Liver (tissue), 9 donors: Measurements from ENCODE around the gene ORAI3. TPM values are rescaled to one million over a fixed set of nuclear protein-coding genes. Genes with fewer than 3 reads are reported as not detected.

Experiments
- DNase-seq: peaks from one replicate; pipeline ENCODE4 v3.0.0-alpha.2; 2017; ENCODE audit warnings: low spot score
- H3K27ac ChIP-seq, 2 donors: one replicate each; pipeline ENCODE4 v1.7.0; 2013; ENCODE audit warnings: inconsistent platforms in 2 of 2, low read length in 2 of 2, control low read depth in 1 of 2, low read depth in 1 of 2, mild to moderate bottlenecking in 1 of 2
- H3K27me3 ChIP-seq, 4 donors: one replicate each; pipeline versions ENCODE4 v1.6.1 to v1.7.0; 2013; ENCODE audit warnings: low read length in 3 of 4, inconsistent platforms in 1 of 4, mild to moderate bottlenecking in 1 of 4, moderate library complexity in 1 of 4; ENCODE audit not compliant: control insufficient read depth in 4 of 4, insufficient read depth in 4 of 4
- H3K36me3 ChIP-seq, 4 donors: one replicate each; pipeline versions ENCODE4 v1.6.1 to v1.7.0; 2013; ENCODE audit warnings: low read length in 3 of 4, mild to moderate bottlenecking in 3 of 4, low read depth in 1 of 4, moderate library complexity in 1 of 4; ENCODE audit not compliant: control insufficient read depth in 4 of 4, insufficient read depth in 3 of 4
- H3K4me1 ChIP-seq, 4 donors: one replicate each; pipeline versions ENCODE4 v1.6.1 to v1.7.0; 2013; ENCODE audit warnings: low read length in 3 of 4, mild to moderate bottlenecking in 3 of 4, moderate library complexity in 1 of 4; ENCODE audit not compliant: control insufficient read depth in 4 of 4, insufficient read depth in 4 of 4
- H3K4me3 ChIP-seq, 3 donors: one replicate each; pipeline versions ENCODE4 v1.6.1 to v1.7.0; 2013; ENCODE audit warnings: low read length in 3 of 3, control low read depth in 1 of 3, low read depth in 1 of 3, mild to moderate bottlenecking in 1 of 3
- H3K9ac ChIP-seq, 2 donors: one replicate each; pipeline ENCODE4 v1.7.0; 2013; ENCODE audit warnings: low read length in 2 of 2, mild to moderate bottlenecking in 2 of 2, moderate library complexity in 2 of 2, control low read depth in 1 of 2, low read depth in 1 of 2
- H3K9me3 ChIP-seq, 4 donors: one replicate each; pipeline versions ENCODE4 v1.6.1 to v1.7.0; 2013; ENCODE audit warnings: low read length in 3 of 4; ENCODE audit not compliant: control insufficient read depth in 4 of 4
- EGR1 ChIP-seq, 2 donors: IDR thresholded peaks; 2 replicates each; pipeline ENCODE4 v1.6.1; 2016 to 2018; ENCODE audit warnings: antibody characterized with exemption in 2 of 2, low read depth in 2 of 2
- FOXA1 ChIP-seq: IDR thresholded peaks from 2 replicates; pipeline ENCODE4 v1.6.1; 2016; ENCODE audit warnings: antibody characterized with exemption
- FOXA2 ChIP-seq: IDR thresholded peaks from 2 replicates; pipeline ENCODE4 v1.6.1; 2016; ENCODE audit warnings: antibody characterized with exemption
- GABPA ChIP-seq, 2 donors: IDR thresholded peaks in 1 of 2; conservative IDR thresholded peaks in 1 of 2; 2 replicates each; pipeline ENCODE4 v1.6.1; 2016; ENCODE audit warnings: antibody characterized with exemption in 2 of 2, mild to moderate bottlenecking in 1 of 2, moderate library complexity in 1 of 2
- HNF4A ChIP-seq, 2 donors: conservative IDR thresholded peaks; 2 replicates each; pipeline ENCODE4 v1.6.1; 2016; ENCODE audit warnings: antibody characterized with exemption in 2 of 2, mild to moderate bottlenecking in 2 of 2
- HNF4G ChIP-seq: IDR thresholded peaks from 2 replicates; pipeline ENCODE4 v1.6.1; 2016; ENCODE audit warnings: antibody characterized with exemption
- JUND ChIP-seq, 2 donors: IDR thresholded peaks; 2 replicates each; pipeline ENCODE4 v1.6.1; 2016; ENCODE audit warnings: antibody characterized with exemption in 2 of 2
- NR2F2 ChIP-seq: IDR thresholded peaks from 2 replicates; pipeline ENCODE4 v1.6.1; 2016; ENCODE audit warnings: antibody characterized with exemption
- RAD21 ChIP-seq, 2 donors: IDR thresholded peaks; 2 replicates each; pipeline ENCODE4 v1.6.1; 2016; ENCODE audit warnings: antibody characterized with exemption in 2 of 2, mild to moderate bottlenecking in 2 of 2
- RXRA ChIP-seq, 2 donors: IDR thresholded peaks; 2 replicates each; pipeline ENCODE4 v1.6.1; 2017 to 2018; ENCODE audit warnings: antibody characterized with exemption in 2 of 2, mild to moderate bottlenecking in 1 of 2
- SP1 ChIP-seq: IDR thresholded peaks from 2 replicates; pipeline ENCODE4 v1.6.1; 2018; ENCODE audit warnings: antibody characterized with exemption, mild to moderate bottlenecking
- TAF1 ChIP-seq: conservative IDR thresholded peaks from 2 replicates; pipeline ENCODE4 v1.6.1; 2016; ENCODE audit warnings: antibody characterized with exemption, mild to moderate bottlenecking
- YY1 ChIP-seq: IDR thresholded peaks from 2 replicates; pipeline ENCODE4 v1.6.1; 2016; ENCODE audit warnings: antibody characterized with exemption, mild to moderate bottlenecking
- WGBS: extraction: QIAGEN DNeasy Blood & Tissue Kit; methylation state at CpG from one replicate; pipeline ENCODE4 v1.1.7; 2013; 5-methylcytosine and 5-hydroxymethylcytosine counted together
- polyA plus RNA-seq, 2 donors: library from polyadenylated mRNA; stranded (reverse) in 1 of 2; unstranded in 1 of 2; fragments of 200-250 nt in 1 of 2; fragments of >200 nt in 1 of 2; fragmentation: Nextera tagmentation in 1 of 2; extraction: Ambion mirVana in 1 of 2; gene quantifications; one replicate each; pipeline versions ENCODE4 v1.2.1 to v1.2.3, GENCODE V29; 2013 to 2015
- total RNA-seq, 2 donors: library from RNA; depleted of rRNA; stranded (reverse); fragments of >200 nt; gene quantifications; one replicate each; pipeline ENCODE4 v1.2.3, GENCODE V29; 2014
- TF ChIP-seq, protein P1 (sequence below): IDR thresholded peaks from 2 replicates; pipeline ENCODE4 v1.6.1; 2016; ENCODE audit warnings: antibody characterized with exemption
- TF ChIP-seq, protein P2 (sequence below): IDR thresholded peaks from 2 replicates; pipeline ENCODE4 v1.6.1; 2016; ENCODE audit warnings: antibody characterized with exemption, mild to moderate bottlenecking
- TF ChIP-seq, protein P3 (sequence below): fragments of 150-350 bp; IDR thresholded peaks from 2 replicates; pipeline ENCODE4 v1.5.1; 2017; ENCODE audit warnings: improper control_type of control experiment, low read depth, low read length; ENCODE audit not compliant: missing input control
- TF ChIP-seq, protein P4 (sequence below): IDR thresholded peaks from 2 replicates; pipeline ENCODE4 v1.6.1; 2016; ENCODE audit warnings: antibody characterized with exemption
- donor health status: healthy.
- donor health status: healthy.
- donor health status: healthy.
- donor health status: healthy.
- donor health status: healthy.

The ORAI3 gene
- total and polyA plus RNA-seq, 4 donors: 26.6 to 39.1 (median 31.4) TPM

DNA sequence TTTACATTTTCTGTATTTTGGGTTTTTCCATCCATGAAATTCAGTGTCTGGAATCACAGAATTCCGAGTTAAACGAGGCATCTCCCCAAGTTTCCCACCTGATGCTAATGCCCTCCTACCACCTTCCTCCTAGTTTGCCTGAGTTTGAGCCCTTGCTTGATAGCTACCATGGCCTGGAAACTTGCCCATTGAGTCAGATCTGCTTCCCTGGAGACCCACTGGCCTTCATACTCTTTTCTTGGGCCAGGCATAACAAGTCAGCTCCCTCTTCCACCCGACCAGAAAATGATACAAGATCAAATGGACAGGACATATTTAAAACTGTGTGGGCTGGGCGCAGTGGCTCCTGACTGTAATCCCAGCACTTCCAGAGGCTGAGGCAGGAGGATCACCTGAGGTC, 18.9 kb downstream of the ORAI3 start:
- Histone ChIP-seq H3K36me3 (peaks cover 30 to 77% (median 52%) of the 10 kb centered on the region in 4 donors), H3K4me1 (no peaks in the 10 kb centered on the region), H3K9ac (no peak overlapping the region), H3K9me3 (no peaks in the 10 kb centered on the region), H3K27me3 (no peaks in the 10 kb centered on the region), H3K4me3 (no peak overlapping the region), H3K27ac (no peak overlapping the region)
- no peak for TF ChIP-seq SP1
- TF ChIP-seq RXRA (IDR thresholded peaks at IDR 0.05): no peak
- no peak for TF ChIP-seq FOXA1
- TF ChIP-seq, protein P1, sequence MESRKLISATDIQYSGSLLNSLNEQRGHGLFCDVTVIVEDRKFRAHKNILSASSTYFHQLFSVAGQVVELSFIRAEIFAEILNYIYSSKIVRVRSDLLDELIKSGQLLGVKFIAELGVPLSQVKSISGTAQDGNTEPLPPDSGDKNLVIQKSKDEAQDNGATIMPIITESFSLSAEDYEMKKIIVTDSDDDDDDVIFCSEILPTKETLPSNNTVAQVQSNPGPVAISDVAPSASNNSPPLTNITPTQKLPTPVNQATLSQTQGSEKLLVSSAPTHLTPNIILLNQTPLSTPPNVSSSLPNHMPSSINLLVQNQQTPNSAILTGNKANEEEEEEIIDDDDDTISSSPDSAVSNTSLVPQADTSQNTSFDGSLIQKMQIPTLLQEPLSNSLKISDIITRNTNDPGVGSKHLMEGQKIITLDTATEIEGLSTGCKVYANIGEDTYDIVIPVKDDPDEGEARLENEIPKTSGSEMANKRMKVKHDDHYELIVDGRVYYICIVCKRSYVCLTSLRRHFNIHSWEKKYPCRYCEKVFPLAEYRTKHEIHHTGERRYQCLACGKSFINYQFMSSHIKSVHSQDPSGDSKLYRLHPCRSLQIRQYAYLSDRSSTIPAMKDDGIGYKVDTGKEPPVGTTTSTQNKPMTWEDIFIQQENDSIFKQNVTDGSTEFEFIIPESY: no peak
- TF ChIP-seq, protein P2, sequence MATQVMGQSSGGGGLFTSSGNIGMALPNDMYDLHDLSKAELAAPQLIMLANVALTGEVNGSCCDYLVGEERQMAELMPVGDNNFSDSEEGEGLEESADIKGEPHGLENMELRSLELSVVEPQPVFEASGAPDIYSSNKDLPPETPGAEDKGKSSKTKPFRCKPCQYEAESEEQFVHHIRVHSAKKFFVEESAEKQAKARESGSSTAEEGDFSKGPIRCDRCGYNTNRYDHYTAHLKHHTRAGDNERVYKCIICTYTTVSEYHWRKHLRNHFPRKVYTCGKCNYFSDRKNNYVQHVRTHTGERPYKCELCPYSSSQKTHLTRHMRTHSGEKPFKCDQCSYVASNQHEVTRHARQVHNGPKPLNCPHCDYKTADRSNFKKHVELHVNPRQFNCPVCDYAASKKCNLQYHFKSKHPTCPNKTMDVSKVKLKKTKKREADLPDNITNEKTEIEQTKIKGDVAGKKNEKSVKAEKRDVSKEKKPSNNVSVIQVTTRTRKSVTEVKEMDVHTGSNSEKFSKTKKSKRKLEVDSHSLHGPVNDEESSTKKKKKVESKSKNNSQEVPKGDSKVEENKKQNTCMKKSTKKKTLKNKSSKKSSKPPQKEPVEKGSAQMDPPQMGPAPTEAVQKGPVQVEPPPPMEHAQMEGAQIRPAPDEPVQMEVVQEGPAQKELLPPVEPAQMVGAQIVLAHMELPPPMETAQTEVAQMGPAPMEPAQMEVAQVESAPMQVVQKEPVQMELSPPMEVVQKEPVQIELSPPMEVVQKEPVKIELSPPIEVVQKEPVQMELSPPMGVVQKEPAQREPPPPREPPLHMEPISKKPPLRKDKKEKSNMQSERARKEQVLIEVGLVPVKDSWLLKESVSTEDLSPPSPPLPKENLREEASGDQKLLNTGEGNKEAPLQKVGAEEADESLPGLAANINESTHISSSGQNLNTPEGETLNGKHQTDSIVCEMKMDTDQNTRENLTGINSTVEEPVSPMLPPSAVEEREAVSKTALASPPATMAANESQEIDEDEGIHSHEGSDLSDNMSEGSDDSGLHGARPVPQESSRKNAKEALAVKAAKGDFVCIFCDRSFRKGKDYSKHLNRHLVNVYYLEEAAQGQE: no peak
- TF ChIP-seq, protein P3, sequence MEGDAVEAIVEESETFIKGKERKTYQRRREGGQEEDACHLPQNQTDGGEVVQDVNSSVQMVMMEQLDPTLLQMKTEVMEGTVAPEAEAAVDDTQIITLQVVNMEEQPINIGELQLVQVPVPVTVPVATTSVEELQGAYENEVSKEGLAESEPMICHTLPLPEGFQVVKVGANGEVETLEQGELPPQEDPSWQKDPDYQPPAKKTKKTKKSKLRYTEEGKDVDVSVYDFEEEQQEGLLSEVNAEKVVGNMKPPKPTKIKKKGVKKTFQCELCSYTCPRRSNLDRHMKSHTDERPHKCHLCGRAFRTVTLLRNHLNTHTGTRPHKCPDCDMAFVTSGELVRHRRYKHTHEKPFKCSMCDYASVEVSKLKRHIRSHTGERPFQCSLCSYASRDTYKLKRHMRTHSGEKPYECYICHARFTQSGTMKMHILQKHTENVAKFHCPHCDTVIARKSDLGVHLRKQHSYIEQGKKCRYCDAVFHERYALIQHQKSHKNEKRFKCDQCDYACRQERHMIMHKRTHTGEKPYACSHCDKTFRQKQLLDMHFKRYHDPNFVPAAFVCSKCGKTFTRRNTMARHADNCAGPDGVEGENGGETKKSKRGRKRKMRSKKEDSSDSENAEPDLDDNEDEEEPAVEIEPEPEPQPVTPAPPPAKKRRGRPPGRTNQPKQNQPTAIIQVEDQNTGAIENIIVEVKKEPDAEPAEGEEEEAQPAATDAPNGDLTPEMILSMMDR: no peak
- no peak for TF ChIP-seq HNF4A (conservative IDR thresholded peaks at IDR 0.05)
- TF ChIP-seq, protein P4, sequence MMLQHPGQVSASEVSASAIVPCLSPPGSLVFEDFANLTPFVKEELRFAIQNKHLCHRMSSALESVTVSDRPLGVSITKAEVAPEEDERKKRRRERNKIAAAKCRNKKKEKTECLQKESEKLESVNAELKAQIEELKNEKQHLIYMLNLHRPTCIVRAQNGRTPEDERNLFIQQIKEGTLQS: no peak
- no peak for TF ChIP-seq GABPA (IDR thresholded peaks at IDR 0.05 in 1 of 2, conservative IDR thresholded peaks at IDR 0.05 in 1 of 2)
- TF ChIP-seq NR2F2: no peak
- no peak for TF ChIP-seq TAF1
- TF ChIP-seq EGR1 (IDR thresholded peaks at IDR 0.05; ENCODE audit: low read depth in 2 of 2): no peak
- no peak for TF ChIP-seq RAD21 (IDR thresholded peaks at IDR 0.05)
- TF ChIP-seq JUND (IDR thresholded peaks at IDR 0.05): no peak
- TF ChIP-seq HNF4G: no peak
- TF ChIP-seq YY1: no peak
- TF ChIP-seq FOXA2: no peak
- WGBS: 96% methylated on average over 4 of the region's 4 CpGs
- no peak for DNase-seq
